22Rv1 (cell line): ENCODE measurements around the gene CECR2.
A peak's percentile ranks its signal among the peaks of the same experiment; 100 is the strongest.

Source experiments
- ZFX ChIP-seq: fragments of 450-650 bp; IDR thresholded peaks from 2 replicates; pipeline ENCODE4 v1.6.1; 2017; ENCODE audit warnings: antibody characterized with exemption, borderline replicate concordance
- TF ChIP-seq, protein P1 (sequence below): fragments of 450-650 bp; IDR thresholded peaks from 2 replicates; pipeline ENCODE4 v1.5.1; 2017; ENCODE audit warnings: mild to moderate bottlenecking

DNA sequence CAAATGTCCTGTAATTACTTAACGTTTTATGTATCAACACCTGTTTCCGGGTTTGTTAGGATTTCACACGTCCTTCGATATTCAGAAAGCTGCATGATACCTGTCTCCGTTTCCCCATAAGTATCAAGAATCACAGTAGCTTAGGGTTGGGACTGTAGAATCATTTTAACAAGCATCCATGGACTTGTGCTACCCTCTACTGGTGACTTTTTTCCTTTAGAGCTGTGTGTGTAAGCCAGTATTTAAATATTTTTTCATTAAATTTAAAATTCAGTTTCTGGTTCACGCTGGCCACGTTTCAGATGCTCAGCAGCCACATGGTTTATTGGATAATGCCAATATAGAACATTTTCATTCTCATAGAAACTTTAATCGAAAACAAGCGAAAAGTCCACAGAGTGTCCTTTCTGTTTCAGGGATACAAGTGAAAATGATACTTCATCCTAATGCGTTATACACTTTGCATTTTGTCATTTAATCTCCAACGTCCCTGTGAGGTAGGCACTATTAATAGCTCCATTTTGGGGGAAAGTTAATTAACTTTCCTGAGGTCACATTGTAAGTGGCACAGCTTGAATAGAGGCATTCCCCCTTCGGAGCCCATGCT lies 132.5 kb downstream of the CECR2 start:
- TF ChIP-seq, protein P1, sequence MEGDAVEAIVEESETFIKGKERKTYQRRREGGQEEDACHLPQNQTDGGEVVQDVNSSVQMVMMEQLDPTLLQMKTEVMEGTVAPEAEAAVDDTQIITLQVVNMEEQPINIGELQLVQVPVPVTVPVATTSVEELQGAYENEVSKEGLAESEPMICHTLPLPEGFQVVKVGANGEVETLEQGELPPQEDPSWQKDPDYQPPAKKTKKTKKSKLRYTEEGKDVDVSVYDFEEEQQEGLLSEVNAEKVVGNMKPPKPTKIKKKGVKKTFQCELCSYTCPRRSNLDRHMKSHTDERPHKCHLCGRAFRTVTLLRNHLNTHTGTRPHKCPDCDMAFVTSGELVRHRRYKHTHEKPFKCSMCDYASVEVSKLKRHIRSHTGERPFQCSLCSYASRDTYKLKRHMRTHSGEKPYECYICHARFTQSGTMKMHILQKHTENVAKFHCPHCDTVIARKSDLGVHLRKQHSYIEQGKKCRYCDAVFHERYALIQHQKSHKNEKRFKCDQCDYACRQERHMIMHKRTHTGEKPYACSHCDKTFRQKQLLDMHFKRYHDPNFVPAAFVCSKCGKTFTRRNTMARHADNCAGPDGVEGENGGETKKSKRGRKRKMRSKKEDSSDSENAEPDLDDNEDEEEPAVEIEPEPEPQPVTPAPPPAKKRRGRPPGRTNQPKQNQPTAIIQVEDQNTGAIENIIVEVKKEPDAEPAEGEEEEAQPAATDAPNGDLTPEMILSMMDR, result peak; percentile 77
- no peak for TF ChIP-seq ZFX
